ENCODE measurements around the gene TIGIT.

- TF ChIP-seq, protein P1, sequence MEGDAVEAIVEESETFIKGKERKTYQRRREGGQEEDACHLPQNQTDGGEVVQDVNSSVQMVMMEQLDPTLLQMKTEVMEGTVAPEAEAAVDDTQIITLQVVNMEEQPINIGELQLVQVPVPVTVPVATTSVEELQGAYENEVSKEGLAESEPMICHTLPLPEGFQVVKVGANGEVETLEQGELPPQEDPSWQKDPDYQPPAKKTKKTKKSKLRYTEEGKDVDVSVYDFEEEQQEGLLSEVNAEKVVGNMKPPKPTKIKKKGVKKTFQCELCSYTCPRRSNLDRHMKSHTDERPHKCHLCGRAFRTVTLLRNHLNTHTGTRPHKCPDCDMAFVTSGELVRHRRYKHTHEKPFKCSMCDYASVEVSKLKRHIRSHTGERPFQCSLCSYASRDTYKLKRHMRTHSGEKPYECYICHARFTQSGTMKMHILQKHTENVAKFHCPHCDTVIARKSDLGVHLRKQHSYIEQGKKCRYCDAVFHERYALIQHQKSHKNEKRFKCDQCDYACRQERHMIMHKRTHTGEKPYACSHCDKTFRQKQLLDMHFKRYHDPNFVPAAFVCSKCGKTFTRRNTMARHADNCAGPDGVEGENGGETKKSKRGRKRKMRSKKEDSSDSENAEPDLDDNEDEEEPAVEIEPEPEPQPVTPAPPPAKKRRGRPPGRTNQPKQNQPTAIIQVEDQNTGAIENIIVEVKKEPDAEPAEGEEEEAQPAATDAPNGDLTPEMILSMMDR (IDR thresholded peaks at IDR 0.05), result no peak
- no peak for TF ChIP-seq POLR2A (IDR thresholded peaks at IDR 0.05)
Measured at GRCh38 chr3:114356525-114356924, 62.7 kb downstream of the TIGIT start.
